GM12878 (cell line): ENCODE data around the gene MYH10. TPM values are rescaled to one million over a fixed set of nuclear protein-coding genes. Genes with fewer than 3 reads are reported as not detected.

Experiments
- ATAC-seq: fragments of 200-7000 bp; cut with Tn5 transposase; 3 replicates; pipeline ENCODE4 v1.9.1; 2020; ENCODE audit warnings: mild to moderate bottlenecking, moderate library complexity
- BruUV-seq: library from RNA; stranded (reverse); fragments of 400-500 nt; replicated peaks from 2 replicates; lab custom pipeline; 2021; lab: Mats Ljungman, UMichigan
- CTCF ChIA-PET: fragments of 300-600 bp; sonication (Branson Sonifier 250); formaldehyde crosslinking; extraction: SDS; loops from one replicate; lab custom pipeline; 2021; ENCODE audit warnings: inconsistent platforms; lab: Yijun Ruan, JAX
- POLR2A ChIA-PET: fragments of 350-600 bp; formaldehyde crosslinking; extraction: SDS; loops from one replicate; lab custom pipeline; 2021; ENCODE audit warnings: inconsistent platforms; lab: Charles Lee
- RAD21 ChIA-PET: fragments of 300-600 bp; sonication (Branson Sonifier 250); formaldehyde crosslinking; loops from one replicate; lab custom pipeline; 2023; ENCODE audit warnings: antibody characterized with exemption; ENCODE audit not compliant: unreplicated experiment; lab: Charles Lee
- SMC1A ChIA-PET: fragments of 300-600 bp; sonication (Branson Sonifier 250); formaldehyde crosslinking; loops from one replicate; lab custom pipeline; 2023; ENCODE audit not compliant: unreplicated experiment, uncharacterized antibody; lab: Charles Lee
- DNase-seq: peaks from one replicate; pipeline ENCODE4 v3.0.0-alpha.2; 2011; ENCODE audit warnings: low read depth, low spot score
- FAIRE-seq: peaks from 3 replicates; lab custom pipeline; 2011; peaks lifted over from hg19 to GRCh38; lab: Jason Lieb, UNC
- H2AFZ ChIP-seq: 2 replicates; pipeline ENCODE4 v1.6.0; 2011; ENCODE audit warnings: low read depth, low read length, control low read depth; ENCODE audit not compliant: control insufficient read depth
- H3K27ac ChIP-seq: 2 replicates; pipeline ENCODE4 v1.5.1; 2011; ENCODE audit warnings: control low read depth; ENCODE audit not compliant: control insufficient read depth, insufficient read depth
- H3K27me3 ChIP-seq, 2 experiments: replicated peaks in 1 of 2; 2 replicates each; pipeline versions ENCODE4 v1.6.0 to v1.6.1; 2011; ENCODE audit warnings: low read length in 1 of 2; ENCODE audit not compliant: control insufficient read depth in 2 of 2, insufficient read depth in 2 of 2
- H3K36me3 ChIP-seq, 2 experiments: 2 replicates each; pipeline ENCODE4 v1.5.1; 2011; ENCODE audit warnings: low read length in 1 of 2; ENCODE audit not compliant: control insufficient read depth in 2 of 2, insufficient read depth in 2 of 2
- H3K4me1 ChIP-seq: 2 replicates; pipeline ENCODE4 v1.6.1; 2011; ENCODE audit warnings: mild to moderate bottlenecking, low read length, moderate library complexity, mixed read lengths; ENCODE audit not compliant: control insufficient read depth, insufficient read depth
- H3K4me2 ChIP-seq: 2 replicates; pipeline ENCODE4 v1.6.0; 2011; ENCODE audit warnings: control low read depth; ENCODE audit not compliant: control insufficient read depth, insufficient read depth
- H3K4me3 ChIP-seq: fragments of 200-600 bp; sonication (generic); 2 replicates; pipeline ENCODE4 v1.5.1; 2016
- H3K79me2 ChIP-seq: 2 replicates; pipeline ENCODE4 v1.6.0; 2011; ENCODE audit warnings: low read length; ENCODE audit not compliant: control insufficient read depth, insufficient read depth
- H3K9ac ChIP-seq: 2 replicates; pipeline ENCODE4 v1.8.0; 2011; ENCODE audit warnings: low read length, control low read depth, mixed read lengths; ENCODE audit not compliant: control insufficient read depth, insufficient read depth
- H3K9me3 ChIP-seq: replicated peaks from 3 replicates; pipeline ENCODE4 v1.5.1; 2011; ENCODE audit warnings: mild to moderate bottlenecking, low read length; ENCODE audit not compliant: control insufficient read depth, insufficient read depth
- H4K20me1 ChIP-seq: 2 replicates; pipeline ENCODE4 v1.6.0; 2011; ENCODE audit not compliant: control insufficient read depth, insufficient read depth
- CBFB ChIP-seq: IDR thresholded peaks from 2 replicates; pipeline ENCODE4 v1.6.1; 2016; ENCODE audit warnings: antibody characterized with exemption, low read depth
- CHD1 ChIP-seq: IDR thresholded peaks from 2 replicates; pipeline ENCODE4 v1.6.1; 2012; ENCODE audit warnings: low read depth, low read length, improper control_type of control experiment
- DPF2 ChIP-seq: fragments of 450-650 bp; IDR thresholded peaks from 2 replicates; pipeline ENCODE4 v1.6.1; 2017; ENCODE audit warnings: mild to moderate bottlenecking
- ETV6 ChIP-seq, 2 experiments: fragments of 450-650 bp in 1 of 2; IDR thresholded peaks in 1 of 2; conservative IDR thresholded peaks in 1 of 2; 2 replicates each; pipeline ENCODE4 v1.6.1; 2014; ENCODE audit warnings: antibody characterized with exemption in 1 of 2, borderline replicate concordance in 1 of 2, low read depth in 1 of 2, mild to moderate bottlenecking in 1 of 2, moderate library complexity in 1 of 2
- GABPA ChIP-seq: IDR thresholded peaks from 2 replicates; pipeline ENCODE4 v1.6.1; 2014; ENCODE audit warnings: antibody characterized with exemption, low read depth, mild to moderate bottlenecking, inconsistent platforms
- HDGF ChIP-seq: fragments of 450-650 bp; IDR thresholded peaks from 2 replicates; pipeline ENCODE4 v1.6.1; 2016; ENCODE audit warnings: antibody characterized with exemption
- IKZF2 ChIP-seq, 2 experiments: fragments of 450-650 bp; IDR thresholded peaks; 2 replicates each; pipeline ENCODE4 v1.6.1; 2017; ENCODE audit warnings: mild to moderate bottlenecking in 2 of 2, moderate library complexity in 2 of 2
- LARP7 ChIP-seq: fragments of 450-650 bp; IDR thresholded peaks from 2 replicates; pipeline ENCODE4 v1.6.1; 2017; ENCODE audit warnings: mild to moderate bottlenecking
- MTA3 ChIP-seq: IDR thresholded peaks from 2 replicates; pipeline ENCODE4 v1.6.1; 2012; ENCODE audit warnings: low read length, inconsistent platforms, borderline replicate concordance
- PAX5 ChIP-seq: IDR thresholded peaks from 2 replicates; pipeline ENCODE4 v1.6.1; 2011; ENCODE audit warnings: low read depth, low read length, borderline replicate concordance
- PAX8 ChIP-seq: fragments of 450-650 bp; IDR thresholded peaks from 2 replicates; pipeline ENCODE4 v1.6.1; 2017; ENCODE audit warnings: mild to moderate bottlenecking, moderate library complexity
- ZBTB11 ChIP-seq: fragments of 450-650 bp; formaldehyde crosslinking; IDR thresholded peaks from 2 replicates; pipeline ENCODE4 v1.5.0; 2022; ENCODE audit warnings: mild to moderate bottlenecking, missing genetic modification characterization
- WGBS: methylation state at CpG from one replicate; pipeline ENCODE4 v1.1.6; 2016; ENCODE audit warnings: low lambda C conversion rate; ENCODE audit not compliant: insufficient replicate concordance, insufficient coverage; ENCODE audit errors: missing lambda C conversion rate; 5-methylcytosine and 5-hydroxymethylcytosine counted together
- in situ Hi-C: fragments of 300-500 bp; cut with MboI; formaldehyde crosslinking; loops from 9 replicates; pipeline ENCODE4 v1.14.3; 2018; ENCODE audit warnings: mixed read lengths
- intact Hi-C: fragments of 100-400 bp; cut with micrococcal nuclease; formaldehyde crosslinking; loops from one replicate; pipeline ENCODE4 v1.14.2; 2022; ENCODE audit not compliant: unreplicated experiment
- polyA plus RNA-seq, 11 experiments: library from polyadenylated mRNA; depleted of rRNA in 4 of 11; unstranded in 6 of 11; stranded (reverse) in 5 of 11; fragments of >200 nt; fragmentation: Nextera tagmentation in 4 of 11; fragmentation: Illumina TruSeq in 1 of 11; extraction: Ambion mirVana in 4 of 11; extraction: Trizol in 1 of 11; gene quantifications; 1 replicate in 1 of 11; 2 replicates in 10 of 11; pipeline versions ENCODE4 v1.2.1 to v1.2.3, GENCODE V29; 2011 to 2016; ENCODE audit warnings: inconsistent platforms in 2 of 11, missing spikeins in 2 of 11, low read depth in 1 of 11
- total RNA-seq, 4 experiments: library from RNA; depleted of rRNA in 3 of 4; stranded (reverse); fragments of >200 nt in 3 of 4; fragmentation: Illumina TruSeq in 1 of 4; extraction: Trizol in 1 of 4; gene quantifications; 2 replicates each; pipeline versions ENCODE4 v1.2.1 to v1.2.3, GENCODE V29; 2013 to 2021

The MYH10 gene
- total and polyA plus RNA-seq, 10 of the 15 experiments (the other 5 are each of a cell fraction or from before 2014, with no cell fraction given), result 0.33 to 7.1 (median 1.0) TPM

DNA sequence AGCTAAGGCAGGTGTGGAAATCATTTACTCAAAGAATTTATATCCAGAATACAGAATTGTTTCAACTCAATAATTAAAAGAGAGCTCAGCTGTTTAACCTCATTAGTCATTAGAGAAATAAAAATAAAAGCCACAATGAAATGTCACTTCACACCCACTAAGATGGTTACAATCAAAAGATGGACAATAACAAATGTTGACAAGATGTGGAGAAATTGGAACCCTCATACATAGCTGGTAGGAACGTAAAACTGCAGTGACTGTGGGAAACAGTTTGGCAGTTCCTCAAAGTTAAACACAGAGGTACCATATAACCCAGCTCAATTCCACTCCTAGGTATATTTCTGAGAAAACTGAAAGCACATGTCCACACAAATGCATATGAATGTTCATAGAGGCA, 145.0 kb downstream of the MYH10 start:
- ChIA-PET POLR2A (interaction anchor here (0.6 kb wide), 1 partner anchor 13 kb away, joined by 3 read pairs; no protein-coding TSS in a partner anchor), SMC1A (interaction anchor here (0.6 to 0.7 kb wide), 2 partner anchors 11 to 125 kb away, joined by 3 read pairs; no protein-coding TSS in a partner anchor), RAD21 (interaction anchor here (0.6 kb wide), 2 partner anchors 21 to 412 kb away, joined by 3 read pairs; no protein-coding TSS in a partner anchor), CTCF (interaction anchor here (0.7 to 2.0 kb wide), 3 partner anchors 14 to 158 kb away, joined by 3 to 7 read pairs (median 5); no protein-coding TSS in a partner anchor)
- no peak overlapping the region for H2AFZ ChIP-seq
- in situ Hi-C loops (no loop called here), intact Hi-C loops (no loop called here)
- no peak for TF ChIP-seq CBFB
- TF ChIP-seq GABPA, result no peak
- no peak for TF ChIP-seq ZBTB11 (CRISPR knock-in tag)
- no peak for TF ChIP-seq HDGF
- no peak for TF ChIP-seq CHD1
- no peak for TF ChIP-seq PAX5
- no peak for TF ChIP-seq LARP7
- TF ChIP-seq PAX8, result no peak
- no peak for TF ChIP-seq DPF2
- TF ChIP-seq ETV6 (conservative IDR thresholded peaks at IDR 0.05 in 1 of 2, IDR thresholded peaks at IDR 0.05 in 1 of 2; ENCODE audit: borderline replicate concordance in 1 of 2, low read depth in 1 of 2), result no peak
- TF ChIP-seq IKZF2 (IDR thresholded peaks at IDR 0.05), result no peak
- TF ChIP-seq MTA3, result no peak
- peaks cover 0 to 7% of the 10 kb centered on the region in 2 experiments; a peak in 1 of 4 replicates for H3K36me3 ChIP-seq
- WGBS, result 100% methylated on average over 1 of the region's 1 CpG
- no peaks in the 10 kb centered on the region for H4K20me1 ChIP-seq
- no peak overlapping the region for H3K4me3 ChIP-seq
- DNase-seq, result no peak
- H3K9ac ChIP-seq, result no peak overlapping the region
- no peaks in the 10 kb centered on the region for H3K4me1 ChIP-seq
- no peaks in the 10 kb centered on the region for H3K27me3 ChIP-seq
- FAIRE-seq, result no peak
- BruUV-seq, result TSS peak; percentile 57
- no peak overlapping the region for H3K27ac ChIP-seq
- H3K9me3 ChIP-seq, result peaks cover 2% of the 10 kb centered on the region; the same call in 1 of the 3 replicates
- H3K79me2 ChIP-seq, result no peaks in the 10 kb centered on the region
- no peak overlapping the region for H3K4me2 ChIP-seq
- ATAC-seq, result no peak
